ENCODE data around the gene TWF2. TPM values are rescaled to one million over a fixed set of nuclear protein-coding genes. Genes with fewer than 3 reads are reported as not detected.

The TWF2 gene
- total RNA-seq, 1 experiment from 2014 or later: 102 TPM

DNA sequence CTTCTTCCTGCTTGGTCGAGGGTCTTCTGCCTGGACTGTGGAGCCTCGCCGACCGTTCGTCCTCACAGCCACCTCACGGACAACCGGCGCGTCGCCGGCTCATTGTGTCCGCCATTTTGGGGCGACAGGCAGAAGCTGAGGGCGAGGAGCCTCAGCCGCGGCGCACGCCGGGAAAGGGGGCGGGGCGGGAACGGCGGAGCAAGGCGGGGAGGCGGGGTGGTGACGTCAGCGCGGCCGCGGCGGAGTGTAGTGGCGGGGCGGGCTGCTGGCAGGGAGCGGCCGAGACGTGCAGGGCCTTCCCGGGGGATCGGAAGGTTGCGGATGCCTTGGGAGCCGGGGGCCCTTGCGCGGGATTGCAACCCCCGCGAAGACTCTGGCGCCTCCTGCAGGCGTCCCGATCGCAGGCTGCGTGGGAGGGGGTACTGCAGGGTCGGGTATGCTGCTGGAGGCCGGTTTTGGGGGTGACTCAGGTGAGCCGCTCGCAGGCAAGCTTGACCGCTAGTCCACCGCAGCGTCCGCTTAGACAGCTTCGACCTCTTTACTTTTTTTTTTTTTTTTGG is 39.6 kb upstream of the TWF2 start, which contains the start of gene WDR82:
Gene WDR82 (minus strand): TSS at position 140 of the 560 bp plus-strand sequence. CDS start 288 bp downstream, outside the sequence.
- H3K79me2 ChIP-seq (ENCODE audit: low read depth): peaks cover 46% of the 10 kb centered on the region
- peaks cover 23% of the 10 kb centered on the region for H3K4me1 ChIP-seq (replicated peaks; ENCODE audit: insufficient read depth)
- peak within 1 kb of the TSS; percentile 98 for H3K4me2 ChIP-seq
- H3K4me3 ChIP-seq: peak within 1 kb of the TSS; percentile 78
- peak; percentile 67 to 96 for DNase-seq
- peak within 1 kb of the TSS; percentile 75 for H3K27ac ChIP-seq
- no peaks in the 10 kb centered on the region for H3K9me3 ChIP-seq (ENCODE audit: insufficient read depth, low read depth)
- no peaks in the 10 kb centered on the region for H3K9me2 ChIP-seq (ENCODE audit: insufficient read depth)
- ChIA-PET CTCF (interaction anchor here (0.6 to 1.7 kb wide), 3 partner anchors 58 to 126 kb away, joined by 3 to 10 read pairs (median 7); no protein-coding TSS in a partner anchor), POLR2A (ENCODE audit: unreplicated experiment) (interaction anchor here (0.6 to 1.0 kb wide), 3 partner anchors 34 to 305 kb away, joined by 3 to 11 read pairs (median 6); partner anchors contain the start of gene ABHD14B)
- peaks cover 34% of the 10 kb centered on the region for H4K20me1 ChIP-seq (ENCODE audit: insufficient read depth)
- H3F3A ChIP-seq (ENCODE audit: insufficient read depth, low read depth): peaks cover 12% of the 10 kb centered on the region; the same call in 1 of the 2 replicates
- H3K36me3 ChIP-seq (ENCODE audit: low read depth): peaks cover 5% of the 10 kb centered on the region
- peak within 1 kb of the TSS; percentile 81; the same call in 1 of the 2 replicates for H2AFZ ChIP-seq
- intact Hi-C loops (cut with micrococcal nuclease; ENCODE audit: unreplicated experiment): loop anchor here (1.0 to 5.0 kb wide), 3 partner anchors 41 to 276 kb away; partner anchors contain the start of gene POC1A
- BruUV-seq (replicated peaks): no TSS peak
- TF ChIP-seq, protein P1, sequence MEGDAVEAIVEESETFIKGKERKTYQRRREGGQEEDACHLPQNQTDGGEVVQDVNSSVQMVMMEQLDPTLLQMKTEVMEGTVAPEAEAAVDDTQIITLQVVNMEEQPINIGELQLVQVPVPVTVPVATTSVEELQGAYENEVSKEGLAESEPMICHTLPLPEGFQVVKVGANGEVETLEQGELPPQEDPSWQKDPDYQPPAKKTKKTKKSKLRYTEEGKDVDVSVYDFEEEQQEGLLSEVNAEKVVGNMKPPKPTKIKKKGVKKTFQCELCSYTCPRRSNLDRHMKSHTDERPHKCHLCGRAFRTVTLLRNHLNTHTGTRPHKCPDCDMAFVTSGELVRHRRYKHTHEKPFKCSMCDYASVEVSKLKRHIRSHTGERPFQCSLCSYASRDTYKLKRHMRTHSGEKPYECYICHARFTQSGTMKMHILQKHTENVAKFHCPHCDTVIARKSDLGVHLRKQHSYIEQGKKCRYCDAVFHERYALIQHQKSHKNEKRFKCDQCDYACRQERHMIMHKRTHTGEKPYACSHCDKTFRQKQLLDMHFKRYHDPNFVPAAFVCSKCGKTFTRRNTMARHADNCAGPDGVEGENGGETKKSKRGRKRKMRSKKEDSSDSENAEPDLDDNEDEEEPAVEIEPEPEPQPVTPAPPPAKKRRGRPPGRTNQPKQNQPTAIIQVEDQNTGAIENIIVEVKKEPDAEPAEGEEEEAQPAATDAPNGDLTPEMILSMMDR (conservative IDR thresholded peaks at IDR 0.05): peak; percentile 45
- TF ChIP-seq EZH2 (IDR thresholded peaks at IDR 0.05; ENCODE audit: low read depth): no peak
- no peaks in the 10 kb centered on the region for H3K27me3 ChIP-seq (ENCODE audit: insufficient read depth, low read depth)

DNA sequence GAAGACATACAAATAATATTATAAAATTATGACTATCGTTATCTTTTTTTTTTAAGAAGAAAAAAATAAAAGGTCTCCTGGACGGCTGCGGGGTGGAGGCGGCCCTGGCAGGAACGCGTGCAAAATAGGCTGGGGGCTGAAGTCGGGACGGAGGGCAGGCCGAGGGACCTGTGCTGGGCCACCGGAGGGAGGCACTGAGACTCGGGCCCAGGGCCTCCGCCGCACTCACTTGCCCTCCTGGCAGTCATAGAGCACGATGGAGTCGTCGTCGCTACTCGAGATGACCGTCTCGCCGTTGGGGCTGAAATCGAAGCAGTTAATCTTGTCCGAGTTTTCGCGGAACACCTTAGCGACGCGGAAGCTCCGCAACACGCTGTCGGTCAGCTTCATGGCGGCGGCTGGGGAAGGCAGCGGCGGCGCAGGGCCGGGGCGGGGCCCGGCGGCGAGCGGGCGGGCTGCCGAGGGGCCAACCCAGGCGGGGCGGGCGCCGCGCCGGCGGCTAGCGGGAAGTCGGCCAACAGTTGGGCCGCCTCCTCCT is 39.1 kb upstream of the TWF2 start:
- no peak for TF ChIP-seq EZH2 (IDR thresholded peaks at IDR 0.05; ENCODE audit: low read depth)
- TF ChIP-seq, protein P1 (conservative IDR thresholded peaks at IDR 0.05): peak; percentile 38; the same call in 1 of the 2 replicates
- BruUV-seq (replicated peaks): no TSS peak
- peaks cover 38% of the 10 kb centered on the region for H4K20me1 ChIP-seq (ENCODE audit: insufficient read depth)
- 0 out of 2 replicates have a peak overlapping the region, but pooled peaks have one; percentile 70 for H2AFZ ChIP-seq
- no peak for DNase-seq
- H3K79me2 ChIP-seq (ENCODE audit: low read depth): peaks cover 51% of the 10 kb centered on the region
- H3F3A ChIP-seq (ENCODE audit: insufficient read depth, low read depth): peaks cover 12% of the 10 kb centered on the region; the same call in 1 of the 2 replicates
- H3K27ac ChIP-seq: peak overlapping the region; percentile 75
- intact Hi-C loops (cut with micrococcal nuclease; ENCODE audit: unreplicated experiment): loop anchor here (1.0 to 5.0 kb wide), 3 partner anchors 41 to 276 kb away; partner anchors contain the start of gene POC1A
- ChIA-PET CTCF (interaction anchor here (0.7 kb wide), 2 partner anchors 41 to 311 kb away, joined by 3 read pairs; partner anchors contain the start of gene PCBP4), POLR2A (ENCODE audit: unreplicated experiment) (interaction anchor here (0.7 to 1.0 kb wide), 2 partner anchors 41 to 304 kb away, joined by 3 to 11 read pairs; partner anchors contain the start of gene ABHD14B)
- peak overlapping the region; percentile 98 for H3K4me2 ChIP-seq
- H3K36me3 ChIP-seq (ENCODE audit: low read depth): peaks cover 5% of the 10 kb centered on the region
- H3K27me3 ChIP-seq (ENCODE audit: insufficient read depth, low read depth): no peaks in the 10 kb centered on the region
- no peaks in the 10 kb centered on the region for H3K9me2 ChIP-seq (ENCODE audit: insufficient read depth)
- H3K4me1 ChIP-seq (replicated peaks; ENCODE audit: insufficient read depth): peaks cover 23% of the 10 kb centered on the region
- peak overlapping the region; percentile 78 for H3K4me3 ChIP-seq
- no peaks in the 10 kb centered on the region for H3K9me3 ChIP-seq (ENCODE audit: insufficient read depth, low read depth)
